GM12864 (cell line): Measurements from ENCODE around the gene DNAJC9.
"Not testable (repeated sequence)": the region's sequence is repeated elsewhere in the genome, so short reads cannot be mapped to it uniquely, and the experiment has no call there.

Experiments
- DNase-seq: peaks from one replicate; pipeline ENCODE4 v3.0.0-alpha.2; 2011; ENCODE audit warnings: low read depth
- H3K4me3 ChIP-seq: 2 replicates; pipeline ENCODE4 v1.5.1; 2011; ENCODE audit warnings: mild to moderate bottlenecking, low read depth, low read length, control low read depth
- CTCF ChIP-seq: IDR thresholded peaks from 2 replicates; pipeline ENCODE4 v1.5.1; 2011; ENCODE audit warnings: low read depth, mild to moderate bottlenecking, moderate library complexity, low read length, control low read depth, inconsistent platforms; ENCODE audit errors: missing control alignments

The DNAJC9 gene

GRCh38 chr10:73263693-73264347 is 16.8 kb upstream of the DNAJC9 start:
- TF ChIP-seq CTCF: peak; percentile 53
- H3K4me3 ChIP-seq: no peak overlapping the region
- DNase-seq: no peak

- TF ChIP-seq CTCF: no peak
- H3K4me3 ChIP-seq: no peak overlapping the region
- DNase-seq: no peak
Observed at GRCh38 chr10:73262880-73263555, 16.0 kb upstream of the DNAJC9 start.

- DNase-seq: no peak
- no peak for TF ChIP-seq CTCF
- H3K4me3 ChIP-seq: no peak overlapping the region
Observed at GRCh38 chr10:73262105-73262730, 15.2 kb upstream of the DNAJC9 start.

DNA sequence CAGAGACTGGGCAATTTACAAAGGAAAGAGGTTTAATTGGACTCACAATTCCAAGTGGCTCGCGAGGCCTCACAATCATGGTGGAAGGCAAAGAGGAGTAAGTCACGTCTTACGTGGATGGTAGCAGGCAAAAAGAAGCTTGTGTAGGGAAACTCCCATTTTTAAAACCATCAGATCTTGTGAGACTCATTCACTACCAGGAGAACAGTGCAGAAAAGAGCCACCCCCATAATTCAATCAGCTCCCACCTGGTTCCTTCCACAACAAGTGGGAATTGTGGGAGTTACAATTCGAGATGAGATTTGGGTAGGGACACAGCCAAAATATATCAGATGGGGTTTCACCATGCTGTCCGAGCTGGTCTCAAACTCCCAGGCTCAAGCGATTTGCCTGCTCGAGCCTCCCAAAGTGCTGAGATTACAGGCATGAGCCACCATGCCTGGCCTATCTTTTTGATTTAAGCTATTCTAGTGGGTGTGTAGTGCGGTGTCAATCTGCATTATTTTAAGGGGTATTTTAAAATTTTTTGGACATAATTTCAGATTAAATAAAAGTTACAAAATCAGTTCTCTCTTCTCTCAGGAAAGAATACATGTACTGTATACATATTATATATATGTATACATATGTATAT is 14.4 kb upstream of the DNAJC9 start:
- no peak for TF ChIP-seq CTCF
- no peak for DNase-seq

DNA sequence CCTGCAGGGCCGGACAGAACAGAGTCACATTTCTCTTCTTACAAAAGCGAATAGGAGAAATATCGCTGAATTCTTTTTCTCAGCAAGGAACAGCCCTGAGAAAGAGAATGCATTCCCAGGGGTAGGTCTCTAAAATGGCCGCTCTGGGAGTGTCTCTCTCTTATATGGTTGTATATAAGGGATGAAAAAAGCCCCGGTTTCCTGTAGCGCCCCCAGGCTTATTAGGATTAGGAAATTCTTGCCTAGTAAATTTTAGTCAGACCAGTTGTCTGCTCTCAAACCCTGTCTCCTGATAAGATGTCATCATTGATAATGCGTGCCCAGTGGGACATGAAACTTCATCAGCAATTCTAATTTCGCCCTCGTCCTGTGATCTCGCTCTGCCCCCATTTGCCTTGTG is 11.6 kb upstream of the DNAJC9 start:
- DNase-seq, H3K4me3 ChIP-seq: not testable (repeated sequence)

More for the DNA sequence above, 14.4 kb upstream of the DNAJC9 start:
- H3K4me3 ChIP-seq: no peak overlapping the region

DNA sequence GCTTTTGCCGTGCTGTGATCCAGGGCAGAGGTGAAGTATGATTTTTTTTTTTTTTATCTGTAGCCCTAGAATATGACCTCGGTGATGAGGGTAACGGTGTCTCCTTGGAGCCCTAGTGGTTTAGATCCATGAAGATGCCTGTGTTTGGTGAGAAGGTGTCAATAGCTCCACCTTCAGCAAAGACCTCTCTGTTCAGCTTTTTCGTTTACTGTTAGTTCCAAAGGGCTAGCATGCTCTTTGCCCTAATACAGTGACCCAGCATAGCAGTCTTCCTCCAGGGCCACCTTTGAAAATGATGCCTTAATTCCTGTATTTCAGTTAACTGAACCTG is 6.1 kb upstream of the DNAJC9 start:
- peak; percentile 13 for TF ChIP-seq CTCF
- no peak for DNase-seq
- peak overlapping the region; percentile 58 for H3K4me3 ChIP-seq

DNA sequence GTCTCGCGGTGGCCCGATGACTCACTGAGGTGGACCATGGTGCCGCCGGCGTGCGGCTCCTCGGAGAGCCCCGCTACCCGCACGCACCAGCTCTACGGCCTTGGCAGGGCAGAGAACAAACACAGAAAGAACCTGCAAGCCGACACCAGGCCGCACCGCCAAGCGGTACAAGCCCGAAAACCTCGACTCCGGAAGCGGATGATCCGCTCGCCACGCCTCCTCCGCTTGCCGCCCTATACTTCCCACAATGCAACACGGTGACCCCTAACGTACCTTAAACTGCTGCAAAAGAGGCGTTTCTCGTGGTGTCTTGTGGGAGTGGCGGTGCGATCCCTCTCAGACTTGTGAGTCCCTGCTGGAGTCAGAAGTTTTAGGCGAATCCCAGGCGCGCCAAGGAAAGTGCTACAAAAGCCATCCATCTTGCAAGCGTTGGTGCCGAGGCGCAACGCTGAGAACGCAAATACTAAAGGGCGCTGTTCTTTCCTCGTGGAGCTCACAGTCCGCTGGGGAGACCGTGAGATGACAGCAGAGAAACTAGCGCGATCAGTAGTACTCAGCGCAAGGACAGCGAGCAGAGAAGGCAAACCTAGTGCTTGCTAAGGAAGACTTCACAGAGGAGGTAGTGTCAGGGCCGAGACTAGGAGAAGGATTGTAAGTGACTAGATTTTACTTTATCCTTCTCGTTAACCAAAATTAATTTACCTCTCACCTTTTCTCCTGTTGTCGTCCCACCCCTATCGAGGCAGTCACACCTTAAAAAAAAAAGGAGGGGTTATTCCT is 5.6 kb upstream of the DNAJC9 start, which contains the start of gene MRPS16:
TSS of gene MRPS16 (minus strand) at position 200 of the 780 bp plus-strand sequence. CDS start at position 38, 162 bp downstream.
- TF ChIP-seq CTCF: no peak
- H3K4me3 ChIP-seq: peak within 1 kb of the TSS; percentile 58
- peak; percentile 92 for DNase-seq
